Heart left ventricle (tissue), 13 donors: ENCODE results near the gene PDCD1LG2.

Source experiments
- CTCF ChIP-seq, 12 donors: fragments of 200-600 bp; sonication (generic) in 4 of 12; IDR thresholded peaks; one replicate each; pipeline versions ENCODE4 v1.5.0 to v1.8.0; 2018 to 2022; ENCODE audit warnings: antibody characterized with exemption in 12 of 12, mild to moderate bottlenecking in 5 of 12
- POLR2A ChIP-seq, 2 donors: fragments of 450-650 bp; IDR thresholded peaks; one replicate each; pipeline ENCODE4 v1.6.1; 2017; ENCODE audit warnings: antibody characterized with exemption in 2 of 2, mild to moderate bottlenecking in 2 of 2, moderate library complexity in 2 of 2
- donor health status: ischemic (EF 13 %, LVEDD 7.1; RV severe dilation, severe dysfunction).
- donor health status: DM: no; HTN: yes; CAD: no.
- donor health status: DM: no; HTN: no; CAD: no.
- donor health status: ischemic (EF 25% LVEDD 6.9; RV normal size, moderate dysfunction).
- donor health status: ischemic (EF 25% LVEDD 5.7; RV mildly dilated, moderate dysfunction).
- donor health status: ischemic (EF 35%, LVEDD 5.7; RV mildly dilated, moderate dysfunction).
- donor health status: nonischemic (EF 11% LVEDD 7.7; RV severe dilation, severe dysfunction).
- donor health status: DM: yes; HTN: yes; CAD: no.
- donor health status: PGD.
- donor health status: ischemic (EF 29% LVEDD 5.4; RV normal size, mild dysfunction).
- donor health status: nonischemic (EF 23%, LVEDD 6.1; RV moderate dilation, normal function).

DNA sequence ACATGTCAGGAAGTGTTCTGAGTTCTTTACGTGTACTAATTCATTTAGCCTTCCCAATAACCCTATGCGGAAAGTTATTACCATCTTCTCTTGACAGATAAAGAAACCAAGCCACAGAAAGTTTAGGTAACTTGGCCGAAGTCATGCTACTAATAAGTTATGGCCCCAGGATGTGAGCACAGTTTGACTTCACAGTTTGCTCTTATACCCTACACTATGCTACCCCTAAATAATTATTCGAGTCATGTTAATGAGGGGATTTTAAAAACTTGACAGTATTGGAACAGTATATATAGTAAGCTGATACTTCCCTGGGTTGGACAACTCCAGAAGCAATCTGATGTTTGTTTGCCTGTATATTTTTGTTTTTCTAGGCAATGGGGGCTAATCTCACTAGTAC lies 29.4 kb upstream of the PDCD1LG2 start:
- TF ChIP-seq CTCF (IDR thresholded peaks at IDR 0.05) (no peak), POLR2A (IDR thresholded peaks at IDR 0.05) (no peak)
